ENCODE measurements around the gene SNRPA. TPM values are rescaled to one million over a fixed set of nuclear protein-coding genes. Genes with fewer than 3 reads are reported as not detected.
"Not testable (repeated sequence)": the region's sequence is repeated elsewhere in the genome, so short reads cannot be mapped to it uniquely, and the experiment has no call there.

SNRPA gene
- total RNA-seq, 1 experiment from 2014 or later: 225 TPM

DNA sequence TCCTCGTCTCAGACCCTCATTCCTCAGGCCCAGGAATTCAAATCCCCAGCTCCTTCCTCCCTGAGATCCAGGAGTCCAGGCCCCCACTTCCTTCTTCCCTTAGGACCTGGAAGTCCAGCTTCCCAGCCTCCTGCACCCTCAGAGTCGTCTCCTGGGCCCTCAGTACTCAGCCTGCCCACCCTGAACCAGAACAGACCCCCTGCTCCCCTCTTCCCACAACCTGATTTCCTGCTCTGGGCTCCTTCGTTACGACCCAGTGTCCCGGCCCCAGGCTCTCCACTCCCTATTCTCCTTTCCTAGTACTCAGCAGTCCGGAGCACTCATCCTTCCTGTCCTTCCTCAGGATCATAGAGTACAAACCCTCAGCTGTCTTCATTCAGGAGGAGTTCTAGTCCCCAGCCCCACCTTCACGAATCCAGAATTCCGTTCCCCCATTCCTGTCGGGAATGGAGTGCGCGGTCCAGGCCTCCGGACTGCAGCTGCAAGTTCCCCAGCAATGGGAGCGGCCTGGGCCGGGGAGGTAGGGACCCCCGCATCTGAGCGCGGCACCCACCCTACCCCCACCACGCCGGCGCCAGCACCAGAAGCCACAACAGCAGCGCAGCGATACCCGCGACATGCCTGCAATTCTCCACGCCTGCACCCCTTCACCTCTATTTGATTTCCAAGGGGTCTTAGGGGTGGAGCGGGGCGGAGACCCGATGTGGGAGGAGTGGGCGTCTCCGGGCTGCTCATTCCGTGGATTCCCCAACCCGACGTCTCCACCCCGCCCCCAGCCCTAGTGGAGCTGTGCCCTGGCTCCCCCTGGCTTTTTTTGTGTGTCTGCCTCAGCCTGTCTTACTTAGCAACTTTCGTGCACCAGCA lies 60.7 kb downstream of the SNRPA start:
- H4K91ac ChIP-seq (ENCODE audit: insufficient read length, low read depth, low read length): no peak overlapping the region
- Mint-ChIP-seq H3K27me3 (ENCODE audit: low read depth) (peaks cover 45% of the 10 kb centered on the region), H3K9me3 (no peaks in the 10 kb centered on the region), H3K4me3 (peak overlapping the region; percentile 81 to 91), H3K36me3 (ENCODE audit: insufficient read depth in 1 of 3, low read depth in 3 of 3) (peaks cover 11 to 29% (median 17%) of the 10 kb centered on the region in 3 experiments; a peak in 6 of 7 replicates), H3K27ac (peak overlapping the region in 2 of 3 experiments; percentile 76 to 87; a peak in 4 of 7 replicates), H3K4me1 (peaks cover 36 to 41% of the 10 kb centered on the region in 2 experiments)
- H3K9me3 ChIP-seq (ENCODE audit: control insufficient read depth, low read depth, low read length): no peaks in the 10 kb centered on the region
- no peak overlapping the region for H3K56ac ChIP-seq (ENCODE audit: insufficient read length, low read depth, low read length)
- H3K14ac ChIP-seq (ENCODE audit: insufficient read depth, low read length): no peak overlapping the region; the same call in 1 of the 2 replicates
- H3K4me1 ChIP-seq (ENCODE audit: insufficient read depth, low read length): peaks cover 5% of the 10 kb centered on the region; the same call in 1 of the 2 replicates
- no peak overlapping the region for H2AK5ac ChIP-seq (ENCODE audit: insufficient read length, low read length)
- H3T11ph ChIP-seq (ENCODE audit: low read length): no peak overlapping the region
- WGBS (ENCODE audit: extremely low coverage, insufficient read length, low lambda C conversion rate): no CpG with 5 or more reads among the region's 35 CpGs
- H2AFZ ChIP-seq (ENCODE audit: low read length): no peak overlapping the region
- H2BK5ac ChIP-seq (ENCODE audit: insufficient read length, low read length): no peak overlapping the region
- no peak overlapping the region for H3K4ac ChIP-seq (ENCODE audit: low read depth, low read length)
- H2BK120ac ChIP-seq (ENCODE audit: low read depth, low read length, poor library complexity, severe bottlenecking): no peak overlapping the region
- H3K18ac ChIP-seq (ENCODE audit: insufficient read length, low read depth, low read length): no peak overlapping the region
- H3K79me2 ChIP-seq (ENCODE audit: insufficient read depth, low read length): no peaks in the 10 kb centered on the region
- H3K23me2 ChIP-seq (ENCODE audit: insufficient read length, low read depth, low read length, poor library complexity, severe bottlenecking): peaks cover 12% of the 10 kb centered on the region
- peak; percentile 51 for DNase-seq
- no peak overlapping the region for H2BK12ac ChIP-seq (ENCODE audit: insufficient read length, low read depth, low read length)
- H3K27ac ChIP-seq (ENCODE audit: insufficient read length, low read depth, low read length): no peak overlapping the region
- 0 out of 2 replicates have a peak, but pooled peaks cover 2% of the 10 kb centered on the region for H3K27me3 ChIP-seq (ENCODE audit: insufficient read depth, low read length)
- no peaks in the 10 kb centered on the region for H4K20me1 ChIP-seq (ENCODE audit: control insufficient read depth, insufficient read depth, insufficient read length)
- TF ChIP-seq, protein P1, sequence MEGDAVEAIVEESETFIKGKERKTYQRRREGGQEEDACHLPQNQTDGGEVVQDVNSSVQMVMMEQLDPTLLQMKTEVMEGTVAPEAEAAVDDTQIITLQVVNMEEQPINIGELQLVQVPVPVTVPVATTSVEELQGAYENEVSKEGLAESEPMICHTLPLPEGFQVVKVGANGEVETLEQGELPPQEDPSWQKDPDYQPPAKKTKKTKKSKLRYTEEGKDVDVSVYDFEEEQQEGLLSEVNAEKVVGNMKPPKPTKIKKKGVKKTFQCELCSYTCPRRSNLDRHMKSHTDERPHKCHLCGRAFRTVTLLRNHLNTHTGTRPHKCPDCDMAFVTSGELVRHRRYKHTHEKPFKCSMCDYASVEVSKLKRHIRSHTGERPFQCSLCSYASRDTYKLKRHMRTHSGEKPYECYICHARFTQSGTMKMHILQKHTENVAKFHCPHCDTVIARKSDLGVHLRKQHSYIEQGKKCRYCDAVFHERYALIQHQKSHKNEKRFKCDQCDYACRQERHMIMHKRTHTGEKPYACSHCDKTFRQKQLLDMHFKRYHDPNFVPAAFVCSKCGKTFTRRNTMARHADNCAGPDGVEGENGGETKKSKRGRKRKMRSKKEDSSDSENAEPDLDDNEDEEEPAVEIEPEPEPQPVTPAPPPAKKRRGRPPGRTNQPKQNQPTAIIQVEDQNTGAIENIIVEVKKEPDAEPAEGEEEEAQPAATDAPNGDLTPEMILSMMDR (conservative IDR thresholded peaks at IDR 0.05): no peak; the same call in 2 of the 3 replicates
- H3K4me2 ChIP-seq (ENCODE audit: insufficient read depth, insufficient read length, low read length): peak overlapping the region; percentile 60
- H3K23ac ChIP-seq (ENCODE audit: insufficient read length, low read depth, low read length): no peak overlapping the region
- H3K9ac ChIP-seq (ENCODE audit: extremely low read depth, insufficient read length, low read length): peak overlapping the region; percentile 18
- no peak overlapping the region for H2BK20ac ChIP-seq (ENCODE audit: low read depth, low read length, poor library complexity, severe bottlenecking)
- no peak overlapping the region for H2BK15ac ChIP-seq (ENCODE audit: low read depth, low read length)
- H4K5ac ChIP-seq (ENCODE audit: insufficient read length, low read depth, low read length): no peak overlapping the region
- H3K79me1 ChIP-seq (ENCODE audit: insufficient read depth, low read depth, low read length, poor library complexity, severe bottlenecking): no peaks in the 10 kb centered on the region
- no peak overlapping the region for H4K8ac ChIP-seq (replicated peaks; ENCODE audit: insufficient read length, low read depth, low read length)

DNA sequence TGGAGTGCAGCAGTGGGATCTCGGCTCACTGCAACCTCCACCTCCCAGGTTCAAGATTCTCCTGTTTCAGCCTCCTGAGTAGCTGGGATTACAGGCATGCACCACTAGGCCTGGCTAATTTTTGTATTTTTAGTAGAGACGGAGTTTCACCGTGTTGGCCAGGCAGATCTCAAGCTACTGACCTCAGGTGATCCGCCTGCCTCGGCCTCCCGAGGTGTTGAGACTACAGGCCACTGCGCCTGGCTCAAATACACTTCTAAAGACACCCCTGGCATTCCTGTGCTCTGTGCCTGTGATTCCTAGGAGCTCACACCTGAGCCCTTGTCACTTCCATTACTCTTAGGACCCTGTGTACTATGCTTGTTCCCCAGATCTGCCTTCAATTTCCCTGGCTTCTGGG lies 61.6 kb downstream of the SNRPA start:
- Mint-ChIP-seq H3K27me3 (ENCODE audit: low read depth) (peaks cover 53% of the 10 kb centered on the region), H3K27ac (0 out of 7 replicates have a peak overlapping the region, but pooled peaks of 1 of the 3 experiments have one; percentile 46)
- H3K4me2 ChIP-seq (ENCODE audit: insufficient read depth, insufficient read length, low read length): not testable (repeated sequence)

More for the DNA sequence above, 61.6 kb downstream of the SNRPA start:
- H2BK5ac ChIP-seq (ENCODE audit: insufficient read length, low read length); H3K27me3 ChIP-seq (ENCODE audit: insufficient read depth, low read length); H2AK5ac ChIP-seq (ENCODE audit: insufficient read length, low read length); H3K79me1 ChIP-seq (ENCODE audit: insufficient read depth, low read depth, low read length, poor library complexity, severe bottlenecking); H3K14ac ChIP-seq (ENCODE audit: insufficient read depth, low read length); H2AFZ ChIP-seq (ENCODE audit: low read length); H3K9me3 ChIP-seq (ENCODE audit: control insufficient read depth, low read depth, low read length); H3K18ac ChIP-seq (ENCODE audit: insufficient read length, low read depth, low read length); H4K20me1 ChIP-seq (ENCODE audit: control insufficient read depth, insufficient read depth, insufficient read length); H3K56ac ChIP-seq (ENCODE audit: insufficient read length, low read depth, low read length); H3K27ac ChIP-seq (ENCODE audit: insufficient read length, low read depth, low read length); H2BK120ac ChIP-seq (ENCODE audit: low read depth, low read length, poor library complexity, severe bottlenecking); H4K91ac ChIP-seq (ENCODE audit: insufficient read length, low read depth, low read length); DNase-seq; H3K4me1 ChIP-seq (ENCODE audit: insufficient read depth, low read length); H4K8ac ChIP-seq (replicated peaks; ENCODE audit: insufficient read length, low read depth, low read length); H3K79me2 ChIP-seq (ENCODE audit: insufficient read depth, low read length); H2BK20ac ChIP-seq (ENCODE audit: low read depth, low read length, poor library complexity, severe bottlenecking); H4K5ac ChIP-seq (ENCODE audit: insufficient read length, low read depth, low read length); H2BK15ac ChIP-seq (ENCODE audit: low read depth, low read length); H3T11ph ChIP-seq (ENCODE audit: low read length); H3K9ac ChIP-seq (ENCODE audit: extremely low read depth, insufficient read length, low read length); H3K9me3 Mint-ChIP-seq; H2BK12ac ChIP-seq (ENCODE audit: insufficient read length, low read depth, low read length); H3K23ac ChIP-seq (ENCODE audit: insufficient read length, low read depth, low read length); H3K4ac ChIP-seq (ENCODE audit: low read depth, low read length): not testable (repeated sequence)
- whole genome bisulfite sequencing (ENCODE audit: extremely low coverage, insufficient read length, low lambda C conversion rate): no CpG with 5 or more reads among the region's 7 CpGs
- Mint-ChIP-seq H3K4me3 (peak overlapping the region; percentile 81 to 91), H3K4me1 (peaks cover 28 to 33% of the 10 kb centered on the region in 2 experiments), H3K36me3 (ENCODE audit: insufficient read depth in 1 of 3, low read depth in 3 of 3) (peaks cover 9 to 22% (median 14%) of the 10 kb centered on the region in 3 experiments; a peak in 6 of 7 replicates)
- H3K23me2 ChIP-seq (ENCODE audit: insufficient read length, low read depth, low read length, poor library complexity, severe bottlenecking): peaks cover 12% of the 10 kb centered on the region
